GM12878 (cell line): ENCODE results near the gene KIR3DL2. TPM values are rescaled to one million over a fixed set of nuclear protein-coding genes. Genes with fewer than 3 reads are reported as not detected.
"Not testable (repeated sequence)": the region's sequence is repeated elsewhere in the genome, so short reads cannot be mapped to it uniquely, and the experiment has no call there.

ENCODE experiments used
- ATAC-seq: fragments of 200-7000 bp; cut with Tn5 transposase; 3 replicates; pipeline ENCODE4 v1.9.1; 2020; ENCODE audit warnings: mild to moderate bottlenecking, moderate library complexity
- BruUV-seq: library from RNA; stranded (reverse); fragments of 400-500 nt; replicated peaks from 2 replicates; lab custom pipeline; 2021; lab: Mats Ljungman, UMichigan
- CTCF ChIA-PET: fragments of 300-600 bp; sonication (Branson Sonifier 250); formaldehyde crosslinking; extraction: SDS; loops from one replicate; lab custom pipeline; 2021; ENCODE audit warnings: inconsistent platforms; lab: Yijun Ruan, JAX
- POLR2A ChIA-PET: fragments of 350-600 bp; formaldehyde crosslinking; extraction: SDS; loops from one replicate; lab custom pipeline; 2021; ENCODE audit warnings: inconsistent platforms; lab: Charles Lee
- RAD21 ChIA-PET: fragments of 300-600 bp; sonication (Branson Sonifier 250); formaldehyde crosslinking; loops from one replicate; lab custom pipeline; 2023; ENCODE audit warnings: antibody characterized with exemption; ENCODE audit not compliant: unreplicated experiment; lab: Charles Lee
- SMC1A ChIA-PET: fragments of 300-600 bp; sonication (Branson Sonifier 250); formaldehyde crosslinking; loops from one replicate; lab custom pipeline; 2023; ENCODE audit not compliant: unreplicated experiment, uncharacterized antibody; lab: Charles Lee
- DNase-seq: peaks from one replicate; pipeline ENCODE4 v3.0.0-alpha.2; 2011; ENCODE audit warnings: low read depth, low spot score
- FAIRE-seq: peaks from 3 replicates; lab custom pipeline; 2011; peaks lifted over from hg19 to GRCh38; lab: Jason Lieb, UNC
- H2AFZ ChIP-seq: 2 replicates; pipeline ENCODE4 v1.6.0; 2011; ENCODE audit warnings: low read depth, low read length, control low read depth; ENCODE audit not compliant: control insufficient read depth
- H3K27ac ChIP-seq: 2 replicates; pipeline ENCODE4 v1.5.1; 2011; ENCODE audit warnings: control low read depth; ENCODE audit not compliant: control insufficient read depth, insufficient read depth
- H3K27me3 ChIP-seq, 2 experiments: replicated peaks in 1 of 2; 2 replicates each; pipeline versions ENCODE4 v1.6.0 to v1.6.1; 2011; ENCODE audit warnings: low read length in 1 of 2; ENCODE audit not compliant: control insufficient read depth in 2 of 2, insufficient read depth in 2 of 2
- H3K36me3 ChIP-seq, 2 experiments: 2 replicates each; pipeline ENCODE4 v1.5.1; 2011; ENCODE audit warnings: low read length in 1 of 2; ENCODE audit not compliant: control insufficient read depth in 2 of 2, insufficient read depth in 2 of 2
- H3K4me1 ChIP-seq: 2 replicates; pipeline ENCODE4 v1.6.1; 2011; ENCODE audit warnings: mild to moderate bottlenecking, low read length, moderate library complexity, mixed read lengths; ENCODE audit not compliant: control insufficient read depth, insufficient read depth
- H3K4me2 ChIP-seq: 2 replicates; pipeline ENCODE4 v1.6.0; 2011; ENCODE audit warnings: control low read depth; ENCODE audit not compliant: control insufficient read depth, insufficient read depth
- H3K4me3 ChIP-seq: fragments of 200-600 bp; sonication (generic); 2 replicates; pipeline ENCODE4 v1.5.1; 2016
- H3K79me2 ChIP-seq: 2 replicates; pipeline ENCODE4 v1.6.0; 2011; ENCODE audit warnings: low read length; ENCODE audit not compliant: control insufficient read depth, insufficient read depth
- H3K9ac ChIP-seq: 2 replicates; pipeline ENCODE4 v1.8.0; 2011; ENCODE audit warnings: low read length, control low read depth, mixed read lengths; ENCODE audit not compliant: control insufficient read depth, insufficient read depth
- H3K9me3 ChIP-seq: replicated peaks from 3 replicates; pipeline ENCODE4 v1.5.1; 2011; ENCODE audit warnings: mild to moderate bottlenecking, low read length; ENCODE audit not compliant: control insufficient read depth, insufficient read depth
- H4K20me1 ChIP-seq: 2 replicates; pipeline ENCODE4 v1.6.0; 2011; ENCODE audit not compliant: control insufficient read depth, insufficient read depth
- WGBS: methylation state at CpG from one replicate; pipeline ENCODE4 v1.1.6; 2016; ENCODE audit warnings: low lambda C conversion rate; ENCODE audit not compliant: insufficient replicate concordance, insufficient coverage; ENCODE audit errors: missing lambda C conversion rate; 5-methylcytosine and 5-hydroxymethylcytosine counted together
- in situ Hi-C: fragments of 300-500 bp; cut with MboI; formaldehyde crosslinking; loops from 9 replicates; pipeline ENCODE4 v1.14.3; 2018; ENCODE audit warnings: mixed read lengths
- intact Hi-C: fragments of 100-400 bp; cut with micrococcal nuclease; formaldehyde crosslinking; loops from one replicate; pipeline ENCODE4 v1.14.2; 2022; ENCODE audit not compliant: unreplicated experiment
- polyA plus RNA-seq, 11 experiments: library from polyadenylated mRNA; depleted of rRNA in 4 of 11; unstranded in 6 of 11; stranded (reverse) in 5 of 11; fragments of >200 nt; fragmentation: Nextera tagmentation in 4 of 11; fragmentation: Illumina TruSeq in 1 of 11; extraction: Ambion mirVana in 4 of 11; extraction: Trizol in 1 of 11; gene quantifications; 1 replicate in 1 of 11; 2 replicates in 10 of 11; pipeline versions ENCODE4 v1.2.1 to v1.2.3, GENCODE V29; 2011 to 2016; ENCODE audit warnings: inconsistent platforms in 2 of 11, missing spikeins in 2 of 11, low read depth in 1 of 11
- total RNA-seq, 4 experiments: library from RNA; depleted of rRNA in 3 of 4; stranded (reverse); fragments of >200 nt in 3 of 4; fragmentation: Illumina TruSeq in 1 of 4; extraction: Trizol in 1 of 4; gene quantifications; 2 replicates each; pipeline versions ENCODE4 v1.2.1 to v1.2.3, GENCODE V29; 2013 to 2021

KIR3DL2 gene
- total and polyA plus RNA-seq, 10 of the 15 experiments (the other 5 are each of a cell fraction or from before 2014, with no cell fraction given): 0.39 TPM; not detected in 9

GRCh38 chr19:54899646-54900045 lies 49.4 kb downstream of the KIR3DL2 start:
- POLR2A ChIA-PET, FAIRE-seq, H3K4me1 ChIP-seq, intact Hi-C loops, H3K36me3 ChIP-seq, H3K27me3 ChIP-seq, ATAC-seq, H3K9me3 ChIP-seq, H4K20me1 ChIP-seq, RAD21 ChIA-PET, H3K9ac ChIP-seq, BruUV-seq, H2AFZ ChIP-seq, H3K79me2 ChIP-seq, H3K27ac ChIP-seq, in situ Hi-C loops, H3K4me2 ChIP-seq, H3K4me3 ChIP-seq, DNase-seq, CTCF ChIA-PET, SMC1A ChIA-PET: not testable (repeated sequence)
- 20% methylated on average over 9 of the region's 9 CpGs for WGBS

DNA sequence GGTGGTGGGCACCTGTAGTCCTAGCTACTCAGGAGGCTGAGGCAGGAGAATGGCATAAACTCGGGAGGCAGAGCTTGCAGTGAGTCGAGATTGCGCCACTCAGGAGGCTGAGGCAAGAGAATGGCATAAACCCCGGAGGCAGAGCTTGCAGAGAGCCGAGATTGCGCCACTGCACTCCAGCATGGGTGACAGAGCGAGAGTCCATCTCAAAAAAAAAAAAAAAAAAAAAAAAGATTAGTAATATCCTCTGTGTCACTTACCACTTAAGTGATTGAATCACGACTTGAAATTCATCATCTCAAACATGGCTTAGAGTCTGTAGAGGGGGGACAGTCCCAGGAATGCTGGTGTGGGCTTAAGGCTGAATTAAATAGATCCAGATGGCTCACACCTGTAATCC lies 50.9 kb downstream of the KIR3DL2 start:
- DNase-seq, H3K36me3 ChIP-seq, BruUV-seq, RAD21 ChIA-PET, FAIRE-seq, H3K9me3 ChIP-seq, SMC1A ChIA-PET, in situ Hi-C loops, H3K4me2 ChIP-seq, H3K27ac ChIP-seq, H3K4me1 ChIP-seq, H3K4me3 ChIP-seq, intact Hi-C loops, CTCF ChIA-PET, H3K9ac ChIP-seq, H2AFZ ChIP-seq, H3K79me2 ChIP-seq, ATAC-seq, H3K27me3 ChIP-seq, H4K20me1 ChIP-seq: not testable (repeated sequence)
- POLR2A ChIA-PET: interaction anchor here (0.6 kb wide), 1 partner anchor 724 kb away, joined by 4 read pairs; no protein-coding TSS in a partner anchor
- WGBS: 37% methylated on average over 8 of the region's 8 CpGs
